GM12891 (cell line): ENCODE results near the gene APC.

Experiments used
- POLR2A ChIP-seq: IDR thresholded peaks from 2 replicates; pipeline ENCODE4 v1.6.1; 2011; ENCODE audit warnings: low read depth, low read length, control low read depth
- POLR2AphosphoS5 ChIP-seq: IDR thresholded peaks from 2 replicates; pipeline ENCODE4 v1.6.1; 2011; ENCODE audit warnings: low read depth, low read length, control low read depth
- SPI1 ChIP-seq: IDR thresholded peaks from 2 replicates; pipeline ENCODE4 v1.6.1; 2011; ENCODE audit warnings: low read depth, low read length, control low read depth
- TAF1 ChIP-seq: IDR thresholded peaks from 2 replicates; pipeline ENCODE4 v1.6.1; 2011; ENCODE audit warnings: low read depth, low read length, control low read depth

DNA sequence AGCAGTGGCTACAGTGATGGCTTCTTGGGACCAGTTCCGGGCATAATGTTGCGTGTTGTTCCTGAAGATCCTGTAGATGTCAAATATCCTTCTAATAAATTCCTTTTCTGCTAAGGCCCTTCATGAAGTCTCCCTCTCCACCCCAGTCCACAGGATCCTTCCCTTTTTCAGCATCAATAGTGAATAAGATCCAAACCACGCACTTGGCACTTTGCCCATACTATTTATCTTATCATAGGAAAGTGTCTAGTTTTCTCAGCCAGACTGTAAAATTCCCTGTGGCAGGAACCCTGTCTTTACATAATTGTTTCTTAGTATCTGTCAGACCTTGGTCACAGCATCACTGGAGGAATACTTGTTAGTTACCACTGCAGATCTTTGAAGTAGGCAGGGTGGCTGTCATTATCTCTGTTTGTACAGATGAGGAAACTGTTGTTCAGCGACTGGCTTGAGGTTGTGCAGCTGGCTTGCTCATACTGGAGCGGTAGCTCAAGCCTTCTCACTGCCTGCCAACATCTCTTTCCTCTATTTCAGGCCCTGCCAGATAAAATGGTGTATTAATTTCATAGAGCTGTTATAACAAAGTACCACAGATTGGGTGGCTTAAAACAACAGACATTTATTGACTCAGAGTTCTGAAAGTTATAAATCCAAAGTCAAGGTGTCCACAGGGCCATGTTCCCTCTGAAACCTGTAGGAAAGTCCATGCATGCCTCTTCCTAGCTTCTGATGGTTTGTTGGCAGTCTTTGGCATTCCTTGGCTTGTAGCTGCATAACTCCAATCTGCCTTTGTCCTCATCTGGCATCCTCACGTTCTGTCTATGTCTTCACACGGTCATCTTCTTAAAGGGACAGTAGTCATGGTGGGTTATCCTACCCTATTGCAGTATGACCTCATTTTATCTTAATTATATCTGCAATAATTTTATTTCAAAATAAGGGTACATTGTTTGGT lies 33.5 kb upstream of the APC start:
- no peak for TF ChIP-seq POLR2A
- TF ChIP-seq POLR2AphosphoS5 = no peak
- no peak for TF ChIP-seq TAF1
- TF ChIP-seq SPI1 = no peak
